ENCODE data around the gene ACAT1. TPM values are rescaled to one million over a fixed set of nuclear protein-coding genes. Genes with fewer than 3 reads are reported as not detected.

Gene ACAT1
- total RNA-seq, 1 experiment from 2014 or later = 31.4 TPM

- TF ChIP-seq ZSCAN18 (CRISPR knock-in tag; IDR thresholded peaks at IDR 0.05) (no peak), ATF2 (CRISPR knock-in tag; IDR thresholded peaks at IDR 0.05; ENCODE audit: borderline replicate concordance, low read depth) (no peak)
These were observed 72.4 kb downstream of the ACAT1 start (continued) for GRCh38 chr11:108193725-108194124.

- H3K36me3 Mint-ChIP-seq = peaks cover 37% of the 10 kb centered on the region
- no peak for DNase-seq (ENCODE audit: low spot score)
- ChIA-PET POLR2A (no interaction called here), CTCF (no interaction called here)
- no peak for TF ChIP-seq USF1 (CRISPR knock-in tag; IDR thresholded peaks at IDR 0.05)
- no peak for TF ChIP-seq ATF6 (CRISPR knock-in tag; IDR thresholded peaks at IDR 0.05)
- TF ChIP-seq E2F5 (CRISPR knock-in tag; IDR thresholded peaks at IDR 0.05) = no peak
- TF ChIP-seq ZNF532 (CRISPR knock-in tag; IDR thresholded peaks at IDR 0.05; ENCODE audit: borderline replicate concordance) = no peak
- no peak for TF ChIP-seq CTCF (IDR thresholded peaks at IDR 0.05)
- TF ChIP-seq JAZF1 (CRISPR knock-in tag; IDR thresholded peaks at IDR 0.05) = no peak
- no peak for TF ChIP-seq ZNF423 (CRISPR knock-in tag; IDR thresholded peaks at IDR 0.05)
- no peak for TF ChIP-seq ZNF416 (CRISPR knock-in tag; IDR thresholded peaks at IDR 0.05)
- no peaks in the 10 kb centered on the region for H3K27me3 Mint-ChIP-seq (ENCODE audit: low read depth)
- H3K27ac Mint-ChIP-seq = no peak overlapping the region
- H3K9me3 Mint-ChIP-seq = no peaks in the 10 kb centered on the region
- no peak for ATAC-seq
- H3K4me1 Mint-ChIP-seq = peaks cover 21% of the 10 kb centered on the region
- H3K4me3 Mint-ChIP-seq = no peak overlapping the region
These were observed 75.5 kb downstream of the ACAT1 start for GRCh38 chr11:108196901-108197300.

Other genes with a start within 250 kb of the ACAT1 start
- gene RAB39A, start 193.1 kb upstream of the ACAT1 start, total RNA-seq (2021) = 9.5 to 12.1 TPM (median 10.6 TPM) in 3 replicates
- 30.0 to 31.4 TPM (median 30.4 TPM) in 3 replicates for gene CUL5, start 112.7 kb upstream of the ACAT1 start, total RNA-seq (2021)
- gene NPAT, start 101.1 kb downstream of the ACAT1 start, total RNA-seq (2021) = 14.3 to 17.2 TPM (median 14.4 TPM) in 3 replicates
- 49.5 to 56.6 TPM (median 54.7 TPM) in 3 replicates for gene ATM, start 101.5 kb downstream of the ACAT1 start, total RNA-seq (2021)